Stimulated activated memory B cell treated with anti-CD40 and anti-IgM and Interleukin-4, amounts not matched to agents 10 μg/mL and 1 μg/mL and 100 μg/mL, for 72 hours (primary cell): ENCODE data around the gene APPL2.

ENCODE experiments used
- ATAC-seq: fragments of 150-1000 bp; cut with Tn5 transposase; 2 replicates; pipeline ENCODE4 v1.10.0; 2021
- H3K27ac Mint-ChIP-seq: one replicate; pipeline ENCODE4 v1.8.0; 2022; ENCODE audit warnings: mild to moderate bottlenecking, mixed read lengths
- H3K27me3 Mint-ChIP-seq: one replicate; pipeline ENCODE4 v1.8.0; 2022; ENCODE audit warnings: mixed read lengths
- H3K36me3 Mint-ChIP-seq: one replicate; pipeline ENCODE4 v1.8.0; 2022; ENCODE audit warnings: mixed read lengths
- H3K4me1 Mint-ChIP-seq: one replicate; pipeline ENCODE4 v1.8.0; 2022; ENCODE audit warnings: mixed read lengths
- H3K4me3 Mint-ChIP-seq: one replicate; pipeline ENCODE4 v1.8.0; 2022; ENCODE audit warnings: mild to moderate bottlenecking, moderate library complexity, mixed read lengths
- H3K9me3 Mint-ChIP-seq: one replicate; pipeline ENCODE4 v1.8.0; 2022; ENCODE audit warnings: mixed read lengths

The APPL2 gene

GRCh38 chr12:105164068-105164467, 71.9 kb downstream of the APPL2 start:
- H3K27ac Mint-ChIP-seq: no peak overlapping the region
- ATAC-seq: no peak

GRCh38 chr12:105162174-105162573, 73.8 kb downstream of the APPL2 start:
- no peak for ATAC-seq
- no peak overlapping the region for H3K4me3 Mint-ChIP-seq
- H3K27ac Mint-ChIP-seq: no peak overlapping the region
- H3K9me3 Mint-ChIP-seq: no peaks in the 10 kb centered on the region
- H3K27me3 Mint-ChIP-seq: no peaks in the 10 kb centered on the region
- peaks cover 5% of the 10 kb centered on the region for H3K4me1 Mint-ChIP-seq
- H3K36me3 Mint-ChIP-seq: peaks cover 34% of the 10 kb centered on the region

More at GRCh38 chr12:105164068-105164467, 71.9 kb downstream of the APPL2 start:
- Mint-ChIP-seq H3K4me1 (peaks cover 5% of the 10 kb centered on the region), H3K36me3 (peaks cover 21% of the 10 kb centered on the region), H3K4me3 (no peak overlapping the region), H3K9me3 (no peaks in the 10 kb centered on the region), H3K27me3 (no peaks in the 10 kb centered on the region)

GRCh38 chr12:105158876-105159275, 77.1 kb downstream of the APPL2 start:
- H3K9me3 Mint-ChIP-seq: no peaks in the 10 kb centered on the region
- H3K27ac Mint-ChIP-seq: peak overlapping the region; percentile 2
- no peak overlapping the region for H3K4me3 Mint-ChIP-seq
- no peaks in the 10 kb centered on the region for H3K27me3 Mint-ChIP-seq
- ATAC-seq: no peak
- H3K4me1 Mint-ChIP-seq: peaks cover 5% of the 10 kb centered on the region
- H3K36me3 Mint-ChIP-seq: peaks cover 48% of the 10 kb centered on the region

- Mint-ChIP-seq H3K27me3 (no peaks in the 10 kb centered on the region), H3K4me3 (no peak overlapping the region), H3K36me3 (peaks cover 37% of the 10 kb centered on the region), H3K27ac (peak overlapping the region; percentile 40), H3K9me3 (no peaks in the 10 kb centered on the region), H3K4me1 (no peaks in the 10 kb centered on the region)
- ATAC-seq: no peak
Measured at GRCh38 chr12:105157606-105158005, 78.4 kb downstream of the APPL2 start.

GRCh38 chr12:105156260-105156659, 79.7 kb downstream of the APPL2 start:
- H3K4me3 Mint-ChIP-seq: no peak overlapping the region
- H3K9me3 Mint-ChIP-seq: no peaks in the 10 kb centered on the region
- H3K27me3 Mint-ChIP-seq: no peaks in the 10 kb centered on the region
- no peaks in the 10 kb centered on the region for H3K4me1 Mint-ChIP-seq
- H3K27ac Mint-ChIP-seq: no peak overlapping the region
- ATAC-seq: no peak
- peaks cover 37% of the 10 kb centered on the region for H3K36me3 Mint-ChIP-seq

- Mint-ChIP-seq H3K36me3 (peaks cover 35% of the 10 kb centered on the region), H3K9me3 (no peaks in the 10 kb centered on the region), H3K4me3 (no peak overlapping the region), H3K4me1 (peaks cover under 1% of the 10 kb centered on the region), H3K27me3 (no peaks in the 10 kb centered on the region), H3K27ac (no peak overlapping the region)
- no peak for ATAC-seq
Measured at GRCh38 chr12:105142259-105142658, 93.7 kb downstream of the APPL2 start.

GRCh38 chr12:105141320-105141922, 94.6 kb downstream of the APPL2 start:
- H3K4me3 Mint-ChIP-seq: no peak overlapping the region
- no peaks in the 10 kb centered on the region for H3K27me3 Mint-ChIP-seq
- H3K9me3 Mint-ChIP-seq: no peaks in the 10 kb centered on the region
- ATAC-seq: no peak
- peaks cover 35% of the 10 kb centered on the region for H3K36me3 Mint-ChIP-seq
- peaks cover 9% of the 10 kb centered on the region for H3K4me1 Mint-ChIP-seq
- no peak overlapping the region for H3K27ac Mint-ChIP-seq

GRCh38 chr12:105138248-105138647, 97.7 kb downstream of the APPL2 start:
- ATAC-seq: no peak
- H3K4me1 Mint-ChIP-seq: peaks cover 33% of the 10 kb centered on the region
- no peaks in the 10 kb centered on the region for H3K27me3 Mint-ChIP-seq
- H3K9me3 Mint-ChIP-seq: no peaks in the 10 kb centered on the region
- no peak overlapping the region for H3K4me3 Mint-ChIP-seq
- peaks cover 49% of the 10 kb centered on the region for H3K36me3 Mint-ChIP-seq
- H3K27ac Mint-ChIP-seq: peak overlapping the region; percentile 26
